ENCODE results near the gene HRCT1. TPM values are rescaled to one million over a fixed set of nuclear protein-coding genes. Genes with fewer than 3 reads are reported as not detected.
"Not testable (repeated sequence)": the region's sequence is repeated elsewhere in the genome, so short reads cannot be mapped to it uniquely, and the experiment has no call there.

The HRCT1 gene
- total RNA-seq, 1 experiment from 2014 or later: 2.1 TPM

- DNase-seq (ENCODE audit: low read depth): no peak
Measured at GRCh38 chr9:35917261-35917660, 11.3 kb downstream of the HRCT1 start.

- no peak for DNase-seq (ENCODE audit: low read depth)
Measured at GRCh38 chr9:35918780-35919179, 12.8 kb downstream of the HRCT1 start.

GRCh38 chr9:35919212-35920008, 13.4 kb downstream of the HRCT1 start:
- DNase-seq (ENCODE audit: low read depth): no peak

- peak; percentile 34 for DNase-seq (ENCODE audit: low read depth)
Measured at GRCh38 chr9:35920051-35920620, 14.1 kb downstream of the HRCT1 start.

GRCh38 chr9:35923598-35923926, 17.6 kb downstream of the HRCT1 start:
- DNase-seq (ENCODE audit: low read depth): no peak

- peak; percentile 96 for DNase-seq (ENCODE audit: low read depth)
Measured at GRCh38 chr9:35923927-35924763, 18.1 kb downstream of the HRCT1 start.

- DNase-seq (ENCODE audit: low read depth): no peak
Measured at GRCh38 chr9:35928591-35929452, 22.8 kb downstream of the HRCT1 start.

GRCh38 chr9:35929453-35929718, 23.4 kb downstream of the HRCT1 start:
- DNase-seq (ENCODE audit: low read depth): no peak

GRCh38 chr9:35930521-35930920, 24.5 kb downstream of the HRCT1 start:
- DNase-seq (ENCODE audit: low read depth): no peak

GRCh38 chr9:35930989-35931388, 25.0 kb downstream of the HRCT1 start:
- no peak for DNase-seq (ENCODE audit: low read depth)

- no peak for DNase-seq (ENCODE audit: low read depth)
Measured at GRCh38 chr9:35932735-35933134, 26.7 kb downstream of the HRCT1 start.

- DNase-seq (ENCODE audit: low read depth): no peak
Measured at GRCh38 chr9:35933550-35934067, 27.6 kb downstream of the HRCT1 start.

- DNase-seq (ENCODE audit: low read depth): not testable (repeated sequence)
Measured at GRCh38 chr9:35934069-35934468, 28.1 kb downstream of the HRCT1 start.

- DNase-seq (ENCODE audit: low read depth): no peak
Measured at GRCh38 chr9:35935261-35935660, 29.3 kb downstream of the HRCT1 start.

- peak; percentile 15 for DNase-seq (ENCODE audit: low read depth)
Measured at GRCh38 chr9:35935755-35936509, 29.9 kb downstream of the HRCT1 start.

- DNase-seq (ENCODE audit: low read depth): no peak
Measured at GRCh38 chr9:35937227-35937626, 31.2 kb downstream of the HRCT1 start.

GRCh38 chr9:35938474-35939356, 32.7 kb downstream of the HRCT1 start:
- no peak for DNase-seq (ENCODE audit: low read depth)

GRCh38 chr9:35939679-35940250, 33.8 kb downstream of the HRCT1 start:
- no peak for DNase-seq (ENCODE audit: low read depth)

Measured in LHCN-M2 (cell line).